NB4 (cell line): ENCODE measurements around the gene TARBP1.
"Not testable (repeated sequence)": the region's sequence is repeated elsewhere in the genome, so short reads cannot be mapped to it uniquely, and the experiment has no call there.

Experiments
- CTCF ChIP-seq: IDR thresholded peaks from one replicate; pipeline ENCODE4 v1.5.1; 2012; ENCODE audit warnings: low read depth, low read length
- MAX ChIP-seq: IDR thresholded peaks from 2 replicates; pipeline ENCODE4 v1.6.1; 2011; ENCODE audit warnings: low read depth, low read length
- POLR2A ChIP-seq: IDR thresholded peaks from 2 replicates; pipeline ENCODE4 v1.6.1; 2011; ENCODE audit warnings: mild to moderate bottlenecking; ENCODE audit not compliant: insufficient read length; ENCODE audit errors: extremely low read depth

- TF ChIP-seq CTCF, POLR2A, MAX: not testable (repeated sequence)
Observed at GRCh38 chr1:234379591-234380109, 99.3 kb downstream of the TARBP1 start.
